Measurements from ENCODE around the gene SLC26A11.
"Not testable (repeated sequence)": the region's sequence is repeated elsewhere in the genome, so short reads cannot be mapped to it uniquely, and the experiment has no call there.

Gene SLC26A11

GRCh38 chr17:80287806-80288567, 67.8 kb downstream of the SLC26A11 start:
- no peak for DNase-seq

- DNase-seq: no peak
Observed at GRCh38 chr17:80289616-80290015, 69.4 kb downstream of the SLC26A11 start.

GRCh38 chr17:80290156-80290555, 69.9 kb downstream of the SLC26A11 start:
- DNase-seq: no peak

- DNase-seq: no peak
Observed at GRCh38 chr17:80291260-80291659, 71.0 kb downstream of the SLC26A11 start.

GRCh38 chr17:80291691-80292487, 71.7 kb downstream of the SLC26A11 start:
- no peak for DNase-seq

GRCh38 chr17:80292521-80292971, 72.3 kb downstream of the SLC26A11 start:
- no peak for DNase-seq

GRCh38 chr17:80294210-80294609, 74.0 kb downstream of the SLC26A11 start:
- no peak for DNase-seq

- DNase-seq: no peak
Observed at GRCh38 chr17:80294653-80295052, 74.4 kb downstream of the SLC26A11 start.

- DNase-seq: no peak
Observed at GRCh38 chr17:80295146-80295545, 74.9 kb downstream of the SLC26A11 start.

- no peak for DNase-seq
Observed at GRCh38 chr17:80295559-80295958, 75.3 kb downstream of the SLC26A11 start.

GRCh38 chr17:80296221-80296620, 76.0 kb downstream of the SLC26A11 start:
- DNase-seq: no peak

- no peak for DNase-seq
Observed at GRCh38 chr17:80297996-80298560, 77.9 kb downstream of the SLC26A11 start.

- not testable (repeated sequence) for DNase-seq
Observed at GRCh38 chr17:80299350-80300100, 79.3 kb downstream of the SLC26A11 start.

- DNase-seq: not testable (repeated sequence)
Observed at GRCh38 chr17:80300756-80301155, 80.5 kb downstream of the SLC26A11 start.
